ENCODE results near the gene SF3B3.

SF3B3 gene

DNA sequence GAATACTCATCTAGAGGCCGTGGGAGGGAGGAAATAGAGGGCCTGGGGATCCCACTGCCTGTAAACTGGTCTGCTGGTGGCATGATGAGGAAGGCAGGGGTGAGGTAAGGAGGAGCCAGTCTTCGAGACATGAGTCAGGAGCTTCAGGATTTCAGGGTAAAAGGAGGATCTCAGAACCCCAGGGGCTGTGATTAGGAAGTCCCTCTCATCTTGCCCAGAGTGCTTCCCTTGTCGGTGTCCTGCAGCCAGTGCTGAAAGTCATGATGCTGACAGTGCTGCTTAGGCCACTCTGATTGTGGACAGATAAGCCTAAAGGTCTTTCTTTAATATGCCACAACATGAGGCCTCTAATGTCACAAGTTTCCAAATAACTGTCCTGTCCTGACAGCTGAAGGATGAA lies 29.8 kb upstream of the SF3B3 start:
- no peak for DNase-seq (ENCODE audit: low read depth)
- H3K4me3 ChIP-seq (ENCODE audit: low read depth, low read length) = no peak overlapping the region
- TF ChIP-seq, protein P1, sequence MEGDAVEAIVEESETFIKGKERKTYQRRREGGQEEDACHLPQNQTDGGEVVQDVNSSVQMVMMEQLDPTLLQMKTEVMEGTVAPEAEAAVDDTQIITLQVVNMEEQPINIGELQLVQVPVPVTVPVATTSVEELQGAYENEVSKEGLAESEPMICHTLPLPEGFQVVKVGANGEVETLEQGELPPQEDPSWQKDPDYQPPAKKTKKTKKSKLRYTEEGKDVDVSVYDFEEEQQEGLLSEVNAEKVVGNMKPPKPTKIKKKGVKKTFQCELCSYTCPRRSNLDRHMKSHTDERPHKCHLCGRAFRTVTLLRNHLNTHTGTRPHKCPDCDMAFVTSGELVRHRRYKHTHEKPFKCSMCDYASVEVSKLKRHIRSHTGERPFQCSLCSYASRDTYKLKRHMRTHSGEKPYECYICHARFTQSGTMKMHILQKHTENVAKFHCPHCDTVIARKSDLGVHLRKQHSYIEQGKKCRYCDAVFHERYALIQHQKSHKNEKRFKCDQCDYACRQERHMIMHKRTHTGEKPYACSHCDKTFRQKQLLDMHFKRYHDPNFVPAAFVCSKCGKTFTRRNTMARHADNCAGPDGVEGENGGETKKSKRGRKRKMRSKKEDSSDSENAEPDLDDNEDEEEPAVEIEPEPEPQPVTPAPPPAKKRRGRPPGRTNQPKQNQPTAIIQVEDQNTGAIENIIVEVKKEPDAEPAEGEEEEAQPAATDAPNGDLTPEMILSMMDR (IDR thresholded peaks at IDR 0.05; ENCODE audit: low read depth, low read length, missing control alignments) = no peak

DNA sequence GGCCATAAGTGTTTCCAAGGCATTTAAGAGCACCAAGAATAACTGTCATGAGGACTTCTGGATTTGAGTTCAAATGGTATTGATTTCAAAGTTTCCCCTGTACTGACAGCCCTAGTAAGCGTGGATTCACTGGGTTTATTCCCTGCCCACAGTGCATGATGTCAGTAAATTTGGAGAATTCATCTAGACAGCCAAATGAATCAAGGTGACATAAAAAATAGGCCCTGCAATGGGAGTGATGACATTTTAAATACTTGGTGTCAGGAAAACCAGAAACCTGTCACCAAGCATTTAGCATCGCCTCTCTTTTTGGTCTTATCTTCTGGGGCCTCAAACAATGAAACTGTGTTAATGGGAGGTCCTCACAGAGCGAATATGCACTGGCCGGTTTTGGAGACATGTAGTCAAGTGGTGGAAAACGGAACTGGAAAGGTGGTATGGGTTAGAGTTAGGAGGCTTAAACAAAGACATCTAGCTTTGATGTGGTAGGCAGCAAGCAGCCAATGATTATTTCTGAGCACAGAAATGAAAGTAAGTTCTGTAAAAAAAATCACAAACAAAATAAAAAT lies 29.3 kb upstream of the SF3B3 start:
- no peak overlapping the region for H3K4me3 ChIP-seq (ENCODE audit: low read depth, low read length)
- TF ChIP-seq, protein P1 (IDR thresholded peaks at IDR 0.05; ENCODE audit: low read depth, low read length, missing control alignments) = no peak
- DNase-seq (ENCODE audit: low read depth) = no peak

DNA sequence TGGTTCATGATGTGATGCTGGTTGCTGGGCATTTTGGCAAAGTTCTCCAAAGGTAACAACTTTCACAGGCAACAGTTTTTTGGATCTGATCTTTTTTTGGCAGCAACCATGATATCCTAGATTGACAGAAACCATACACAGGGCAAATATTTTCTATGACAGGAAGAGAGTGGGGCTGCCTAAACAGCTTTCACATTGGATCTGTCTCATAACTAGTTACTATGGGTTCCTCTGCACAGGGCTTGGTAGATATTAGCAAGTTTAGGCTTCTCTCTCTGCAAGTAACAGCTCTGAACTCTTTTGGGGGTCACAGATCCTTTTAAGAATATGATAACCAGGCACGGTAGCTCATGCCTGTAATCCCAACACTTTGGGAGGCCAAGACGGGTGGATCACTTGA lies 28.8 kb upstream of the SF3B3 start:
- no peak for DNase-seq (ENCODE audit: low read depth)
- H3K4me3 ChIP-seq (ENCODE audit: low read depth, low read length) = no peak overlapping the region
- TF ChIP-seq, protein P1 (IDR thresholded peaks at IDR 0.05; ENCODE audit: low read depth, low read length, missing control alignments) = no peak

DNA sequence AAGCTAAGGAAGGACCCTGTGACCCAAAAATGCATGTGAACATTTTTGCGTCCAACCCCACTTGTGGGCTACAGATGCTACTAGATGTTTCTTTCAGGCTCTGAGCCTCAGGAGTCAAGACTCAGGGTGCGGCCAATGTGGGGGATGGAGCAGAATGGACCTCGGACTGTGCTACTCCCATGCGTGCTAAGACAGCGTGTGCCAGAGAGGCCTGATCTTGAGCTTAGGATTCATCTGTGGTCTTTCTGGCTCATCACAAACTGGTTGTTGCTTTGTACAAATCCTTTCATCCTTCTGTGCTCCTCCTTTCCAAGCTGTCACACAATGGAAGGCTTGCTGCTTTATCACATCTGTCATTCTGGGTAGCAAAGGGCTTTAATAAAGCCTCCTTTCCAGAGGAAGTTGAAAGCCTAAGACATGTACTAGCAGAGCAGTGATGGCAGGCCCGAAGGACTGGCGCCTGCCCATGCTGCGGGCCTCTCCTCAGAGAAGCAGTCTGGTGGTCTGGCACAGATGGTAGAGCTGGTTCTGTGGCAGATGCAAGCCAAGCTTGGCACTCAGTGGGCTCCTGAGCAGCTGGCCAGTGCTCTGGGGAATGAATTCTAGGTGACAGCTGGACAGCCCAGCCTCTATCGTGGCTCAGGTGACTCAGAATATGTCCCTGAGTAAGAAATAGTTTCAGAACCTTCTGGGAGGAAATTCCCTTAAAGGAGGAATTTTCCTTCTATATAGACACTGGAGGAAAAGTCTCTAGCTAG lies 28.0 kb upstream of the SF3B3 start:
- no peak for DNase-seq (ENCODE audit: low read depth)
- TF ChIP-seq, protein P1 (IDR thresholded peaks at IDR 0.05; ENCODE audit: low read depth, low read length, missing control alignments) = no peak
- H3K4me3 ChIP-seq (ENCODE audit: low read depth, low read length) = no peak overlapping the region

DNA sequence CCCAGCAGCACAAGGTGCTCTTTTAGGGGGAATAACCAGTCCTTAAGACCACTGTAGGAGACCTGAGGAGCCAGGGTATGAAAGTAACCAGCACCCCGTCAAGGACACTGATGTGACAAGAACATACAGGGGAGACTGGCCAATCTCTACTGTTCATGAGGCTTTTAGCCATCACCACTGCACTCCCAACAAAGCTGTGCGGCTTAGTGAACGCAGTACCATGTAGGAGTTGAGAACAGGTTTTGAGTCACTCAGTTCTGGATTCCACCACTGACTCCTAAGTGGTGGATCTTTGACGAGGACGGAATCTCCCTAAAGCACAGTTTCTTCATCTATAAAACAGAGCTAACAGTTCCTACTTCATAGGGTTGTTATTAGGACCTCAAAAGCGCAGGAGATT lies 27.1 kb upstream of the SF3B3 start:
- no peak overlapping the region for H3K4me3 ChIP-seq (ENCODE audit: low read depth, low read length)
- DNase-seq (ENCODE audit: low read depth) = no peak
- TF ChIP-seq, protein P1 (IDR thresholded peaks at IDR 0.05; ENCODE audit: low read depth, low read length, missing control alignments) = no peak

DNA sequence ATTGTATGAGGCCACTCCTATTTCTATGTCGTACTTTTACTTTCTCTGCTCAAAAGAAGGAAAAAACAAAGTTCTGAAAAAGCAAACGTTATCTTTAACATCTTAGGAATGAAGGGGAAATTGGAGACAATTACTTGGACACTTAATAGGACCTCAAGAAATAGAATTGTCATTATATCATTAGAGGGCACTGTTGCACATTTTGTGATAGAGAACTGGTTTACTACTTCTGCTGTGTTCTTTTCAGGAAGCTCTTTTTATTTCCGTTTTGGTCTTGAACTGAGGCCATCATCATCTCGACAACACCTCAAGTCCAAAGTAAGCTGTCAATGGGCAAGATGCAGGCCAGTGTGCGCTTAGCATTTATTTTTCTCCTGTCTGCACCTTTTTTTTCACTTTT lies 14.9 kb upstream of the SF3B3 start:
- no peak for DNase-seq (ENCODE audit: low read depth)
- TF ChIP-seq, protein P1 (IDR thresholded peaks at IDR 0.05; ENCODE audit: low read depth, low read length, missing control alignments) = peak; percentile 27
- no peak overlapping the region for H3K4me3 ChIP-seq (ENCODE audit: low read depth, low read length)

DNA sequence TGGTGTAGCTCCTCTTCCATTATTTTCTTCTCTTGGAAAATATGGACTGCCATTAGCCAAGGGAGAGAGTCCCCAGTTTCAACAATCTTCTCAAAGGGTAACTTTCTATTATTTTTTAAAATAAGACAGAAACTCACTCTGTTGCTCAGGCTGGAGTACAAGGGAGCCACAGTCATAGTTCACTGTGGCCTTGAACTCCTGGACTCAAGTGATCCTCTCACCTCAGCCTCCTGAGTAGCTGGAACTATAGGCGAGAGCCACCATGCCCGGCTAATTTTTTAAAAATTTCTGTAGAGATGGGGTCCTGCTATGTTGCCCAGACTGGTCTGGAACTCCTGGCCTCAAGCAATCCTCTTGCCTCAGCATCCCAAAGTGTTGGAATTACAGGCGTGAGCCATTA lies 13.4 kb upstream of the SF3B3 start:
- TF ChIP-seq, protein P1 (IDR thresholded peaks at IDR 0.05; ENCODE audit: low read depth, low read length, missing control alignments) = no peak
- no peak overlapping the region for H3K4me3 ChIP-seq (ENCODE audit: low read depth, low read length)
- DNase-seq (ENCODE audit: low read depth) = no peak
